Stimulated activated CD4-positive, alpha-beta T cell treated with anti-CD3 and anti-CD28 coated beads, Interleukin-12 subunit alpha, Interleukin-12 subunit beta, amount 100 ng/mL, for 4 hours (primary cell): ENCODE measurements around the gene ALG9.
"Not testable (repeated sequence)": the region's sequence is repeated elsewhere in the genome, so short reads cannot be mapped to it uniquely, and the experiment has no call there.

Experiments
- DNase-seq: peaks from one replicate; pipeline ENCODE4 v3.0.0-alpha.2; 2020

ALG9 gene

GRCh38 chr11:111792955-111793500 lies 78.4 kb downstream of the ALG9 start:
- no peak for DNase-seq

- DNase-seq, result no peak
These were observed 79.1 kb downstream of the ALG9 start for GRCh38 chr11:111792314-111792713.

- DNase-seq, result no peak
These were observed 82.9 kb downstream of the ALG9 start for GRCh38 chr11:111788464-111788863.

GRCh38 chr11:111788051-111788450 lies 83.3 kb downstream of the ALG9 start:
- DNase-seq, result no peak

GRCh38 chr11:111785886-111786412 lies 85.4 kb downstream of the ALG9 start:
- DNase-seq, result no peak

GRCh38 chr11:111785076-111785475 lies 86.3 kb downstream of the ALG9 start:
- DNase-seq, result no peak

GRCh38 chr11:111784311-111784710 lies 87.1 kb downstream of the ALG9 start:
- not testable (repeated sequence) for DNase-seq

- no peak for DNase-seq
These were observed 89.2 kb downstream of the ALG9 start for GRCh38 chr11:111782109-111782741.

GRCh38 chr11:111779118-111779517 lies 92.3 kb downstream of the ALG9 start:
- no peak for DNase-seq

- DNase-seq, result no peak
These were observed 93.3 kb downstream of the ALG9 start for GRCh38 chr11:111778047-111778558.

GRCh38 chr11:111777094-111778046 lies 94.0 kb downstream of the ALG9 start:
- DNase-seq, result no peak

GRCh38 chr11:111776398-111777093 lies 94.8 kb downstream of the ALG9 start:
- no peak for DNase-seq

GRCh38 chr11:111774955-111775710 lies 96.2 kb downstream of the ALG9 start:
- no peak for DNase-seq

GRCh38 chr11:111772535-111772934 lies 98.8 kb downstream of the ALG9 start:
- DNase-seq, result no peak

GRCh38 chr11:111771205-111771604 lies 100.2 kb downstream of the ALG9 start:
- DNase-seq, result not testable (repeated sequence)

- DNase-seq, result no peak
These were observed 100.7 kb downstream of the ALG9 start for GRCh38 chr11:111770581-111771134.

GRCh38 chr11:111766834-111767142 lies 104.6 kb downstream of the ALG9 start:
- no peak for DNase-seq

GRCh38 chr11:111765984-111766833 lies 105.2 kb downstream of the ALG9 start, which contains the start of gene PPP2R1B:
PPP2R1B (minus strand) TSS chr11:111766389; CDS start chr11:111766361, 28 bp downstream.
- DNase-seq, result peak; percentile 70

GRCh38 chr11:111765320-111765983 lies 105.9 kb downstream of the ALG9 start:
- no peak for DNase-seq

- no peak for DNase-seq
These were observed 106.8 kb downstream of the ALG9 start for GRCh38 chr11:111764621-111765020.
